22Rv1 (cell line): ENCODE measurements around the gene PER2.

ENCODE experiments used
- ZFX ChIP-seq: fragments of 450-650 bp; IDR thresholded peaks from 2 replicates; pipeline ENCODE4 v1.6.1; 2017; ENCODE audit warnings: antibody characterized with exemption, borderline replicate concordance
- TF ChIP-seq, protein P1 (sequence below): fragments of 450-650 bp; IDR thresholded peaks from 2 replicates; pipeline ENCODE4 v1.5.1; 2017; ENCODE audit warnings: mild to moderate bottlenecking

DNA sequence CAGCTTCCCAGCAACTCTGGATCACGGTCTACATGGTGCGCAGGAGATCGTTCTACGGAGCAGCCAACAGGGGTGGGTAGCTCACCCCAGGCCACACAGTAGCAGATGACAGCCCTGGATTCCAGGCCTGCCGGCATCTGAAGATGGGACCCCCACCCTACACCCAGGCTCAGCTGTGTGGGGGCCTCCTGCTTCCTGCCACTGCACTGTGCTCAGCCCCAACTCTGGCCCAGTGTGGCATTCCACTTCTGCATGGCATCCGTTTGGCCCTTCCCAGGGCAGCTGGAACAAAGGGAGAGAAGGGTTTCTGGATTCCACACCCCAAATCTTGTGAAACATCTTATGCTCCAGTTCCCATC lies 9.1 kb downstream of the PER2 start:
- TF ChIP-seq, protein P1, sequence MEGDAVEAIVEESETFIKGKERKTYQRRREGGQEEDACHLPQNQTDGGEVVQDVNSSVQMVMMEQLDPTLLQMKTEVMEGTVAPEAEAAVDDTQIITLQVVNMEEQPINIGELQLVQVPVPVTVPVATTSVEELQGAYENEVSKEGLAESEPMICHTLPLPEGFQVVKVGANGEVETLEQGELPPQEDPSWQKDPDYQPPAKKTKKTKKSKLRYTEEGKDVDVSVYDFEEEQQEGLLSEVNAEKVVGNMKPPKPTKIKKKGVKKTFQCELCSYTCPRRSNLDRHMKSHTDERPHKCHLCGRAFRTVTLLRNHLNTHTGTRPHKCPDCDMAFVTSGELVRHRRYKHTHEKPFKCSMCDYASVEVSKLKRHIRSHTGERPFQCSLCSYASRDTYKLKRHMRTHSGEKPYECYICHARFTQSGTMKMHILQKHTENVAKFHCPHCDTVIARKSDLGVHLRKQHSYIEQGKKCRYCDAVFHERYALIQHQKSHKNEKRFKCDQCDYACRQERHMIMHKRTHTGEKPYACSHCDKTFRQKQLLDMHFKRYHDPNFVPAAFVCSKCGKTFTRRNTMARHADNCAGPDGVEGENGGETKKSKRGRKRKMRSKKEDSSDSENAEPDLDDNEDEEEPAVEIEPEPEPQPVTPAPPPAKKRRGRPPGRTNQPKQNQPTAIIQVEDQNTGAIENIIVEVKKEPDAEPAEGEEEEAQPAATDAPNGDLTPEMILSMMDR, result no peak
- no peak for TF ChIP-seq ZFX
